ENCODE results near the gene LYRM9.

The LYRM9 gene

DNA sequence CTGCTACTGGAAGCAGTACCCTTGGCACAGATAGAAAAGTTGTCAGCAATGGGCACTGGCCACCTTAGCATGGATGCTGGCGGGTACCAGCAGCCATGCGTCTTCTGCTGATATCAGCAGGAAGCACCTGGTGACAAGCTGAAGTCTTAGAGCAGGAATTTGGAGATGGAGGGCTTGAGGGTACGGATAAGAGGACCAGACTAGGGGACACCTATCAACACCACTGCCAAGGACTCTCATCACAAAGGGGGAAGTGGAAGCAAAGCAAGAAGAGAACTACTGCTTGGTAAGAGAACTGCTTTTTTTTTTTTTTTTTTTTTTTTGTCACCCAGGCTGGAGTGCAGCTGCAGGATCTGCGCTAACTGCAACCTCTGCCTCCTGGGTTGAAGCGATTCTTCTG is 35.4 kb upstream of the LYRM9 start:
- no peak for TF ChIP-seq FOXP2 (optimal IDR thresholded peaks at IDR 0.05; ENCODE audit: control extremely low read depth, extremely low read length, insufficient read depth)
- no peak for TF ChIP-seq EZH2 (IDR thresholded peaks at IDR 0.05)
- TF ChIP-seq POLR2AphosphoS5 (IDR thresholded peaks at IDR 0.05; ENCODE audit: borderline replicate concordance, low read depth, low read length), result no peak
- H3K36me3 ChIP-seq (ENCODE audit: insufficient read depth, low read length), result no peaks in the 10 kb centered on the region
- no peak overlapping the region for H3K27ac ChIP-seq
- DNase-seq (ENCODE audit: low read depth, low spot score), result no peak
- no peaks in the 10 kb centered on the region for H3K9me3 ChIP-seq (ENCODE audit: low read depth, low read length)
- H3K9ac ChIP-seq (ENCODE audit: insufficient read length), result no peak overlapping the region
- H3K4me3 ChIP-seq, result no peak overlapping the region

DNA sequence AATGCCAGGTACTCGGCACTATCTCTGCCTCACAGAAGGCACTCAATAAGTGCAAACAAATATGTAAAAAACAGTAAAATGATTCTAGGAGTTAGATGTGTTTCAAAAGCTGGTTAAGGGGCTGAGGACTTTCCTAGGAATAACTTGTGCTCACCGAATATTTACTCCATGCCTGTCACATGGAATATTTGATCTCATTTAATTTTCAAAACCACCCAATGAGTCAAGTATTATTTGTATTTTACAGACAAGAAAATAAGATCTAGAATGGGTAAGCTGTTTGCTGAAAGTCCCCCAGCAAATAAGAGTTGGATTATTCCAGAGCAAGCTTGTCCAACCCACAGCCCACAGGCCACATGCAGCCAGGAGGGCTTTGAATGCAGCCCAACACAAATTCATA is 34.6 kb upstream of the LYRM9 start:
- no peak overlapping the region for H3K4me3 ChIP-seq
- TF ChIP-seq FOXP2 (optimal IDR thresholded peaks at IDR 0.05; ENCODE audit: control extremely low read depth, extremely low read length, insufficient read depth) (no peak), EZH2 (IDR thresholded peaks at IDR 0.05) (no peak), POLR2AphosphoS5 (IDR thresholded peaks at IDR 0.05; ENCODE audit: borderline replicate concordance, low read depth, low read length) (no peak)
- no peaks in the 10 kb centered on the region for H3K9me3 ChIP-seq (ENCODE audit: low read depth, low read length)
- no peak overlapping the region for H3K27ac ChIP-seq
- no peaks in the 10 kb centered on the region for H3K36me3 ChIP-seq (ENCODE audit: insufficient read depth, low read length)
- no peak overlapping the region for H3K9ac ChIP-seq (ENCODE audit: insufficient read length)
- no peak for DNase-seq (ENCODE audit: low read depth, low spot score)

DNA sequence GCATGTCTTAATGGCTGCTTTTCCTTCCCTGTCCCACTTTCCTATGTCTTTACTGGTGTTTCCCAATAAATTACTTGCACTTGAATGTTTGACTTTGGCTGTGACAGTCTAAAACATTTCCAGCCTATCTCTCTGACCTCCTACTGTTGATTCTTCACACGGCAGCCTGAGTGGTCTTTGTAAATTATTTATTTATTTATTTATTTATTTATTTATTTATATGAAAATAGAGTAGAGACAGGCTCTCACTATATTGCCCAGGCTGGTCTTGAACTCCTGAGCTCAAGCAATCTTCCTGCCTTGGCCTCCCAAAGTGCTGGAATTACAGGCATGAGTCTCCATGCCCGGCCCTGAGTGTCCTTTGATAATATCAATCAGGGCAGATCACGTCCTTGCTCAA is 28.4 kb upstream of the LYRM9 start:
- H3K9me3 ChIP-seq (ENCODE audit: low read depth, low read length), result no peaks in the 10 kb centered on the region
- H3K9ac ChIP-seq (ENCODE audit: insufficient read length), result no peak overlapping the region
- DNase-seq (ENCODE audit: low read depth, low spot score), result no peak
- TF ChIP-seq POLR2AphosphoS5 (IDR thresholded peaks at IDR 0.05; ENCODE audit: borderline replicate concordance, low read depth, low read length), result no peak
- no peak for TF ChIP-seq EZH2 (IDR thresholded peaks at IDR 0.05)
- no peak for TF ChIP-seq FOXP2 (optimal IDR thresholded peaks at IDR 0.05; ENCODE audit: control extremely low read depth, extremely low read length, insufficient read depth)
- no peaks in the 10 kb centered on the region for H3K36me3 ChIP-seq (ENCODE audit: insufficient read depth, low read length)
- no peak overlapping the region for H3K27ac ChIP-seq
- no peak overlapping the region for H3K4me3 ChIP-seq

DNA sequence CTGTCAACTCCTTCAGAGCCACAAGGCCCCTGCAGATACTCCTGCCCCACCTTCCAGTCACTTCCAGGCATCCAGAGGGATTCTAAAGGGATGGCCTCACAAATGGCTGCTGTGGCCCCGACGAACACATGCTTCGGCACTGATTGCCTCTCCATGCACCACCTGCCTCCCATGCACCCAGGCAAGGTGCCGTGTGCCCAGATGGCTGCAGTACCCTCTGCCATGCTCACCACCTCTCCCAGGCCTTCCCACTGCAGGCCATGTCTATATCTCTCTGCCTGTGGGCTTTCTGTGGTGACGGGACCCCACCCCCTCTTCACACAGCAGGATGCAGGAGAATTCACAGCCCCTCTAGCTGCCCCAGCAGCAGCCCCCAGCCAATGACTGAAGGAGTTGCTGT is 27.9 kb upstream of the LYRM9 start:
- H3K9me3 ChIP-seq (ENCODE audit: low read depth, low read length), result no peaks in the 10 kb centered on the region
- H3K27ac ChIP-seq, result no peak overlapping the region
- DNase-seq (ENCODE audit: low read depth, low spot score), result no peak
- no peak overlapping the region for H3K4me3 ChIP-seq
- TF ChIP-seq EZH2 (IDR thresholded peaks at IDR 0.05) (no peak), FOXP2 (optimal IDR thresholded peaks at IDR 0.05; ENCODE audit: control extremely low read depth, extremely low read length, insufficient read depth) (no peak), POLR2AphosphoS5 (IDR thresholded peaks at IDR 0.05; ENCODE audit: borderline replicate concordance, low read depth, low read length) (no peak)
- no peaks in the 10 kb centered on the region for H3K36me3 ChIP-seq (ENCODE audit: insufficient read depth, low read length)
- no peak overlapping the region for H3K9ac ChIP-seq (ENCODE audit: insufficient read length)

DNA sequence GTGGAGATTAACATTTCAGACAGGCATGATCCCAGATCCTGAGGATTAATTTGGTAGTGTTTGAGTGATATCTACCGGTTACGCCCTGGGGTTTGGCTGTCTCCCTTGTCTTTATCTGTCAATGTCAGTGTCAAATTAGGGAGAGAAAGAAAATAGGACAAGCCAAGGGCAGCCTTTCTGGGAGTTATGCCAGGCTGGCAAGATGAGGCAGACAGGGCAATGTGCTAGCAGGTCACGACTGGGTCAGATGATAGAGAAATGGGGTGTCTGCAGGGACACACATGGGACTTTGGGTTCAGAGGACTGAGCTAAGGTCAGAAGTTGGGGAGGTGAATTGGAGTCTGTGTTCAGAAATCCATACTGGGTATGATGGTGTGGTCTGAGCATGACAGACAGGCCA is 27.4 kb upstream of the LYRM9 start:
- Histone ChIP-seq H3K9ac (ENCODE audit: insufficient read length) (no peak overlapping the region), H3K36me3 (ENCODE audit: insufficient read depth, low read length) (no peaks in the 10 kb centered on the region), H3K9me3 (ENCODE audit: low read depth, low read length) (no peaks in the 10 kb centered on the region), H3K4me3 (no peak overlapping the region), H3K27ac (no peak overlapping the region)
- no peak for DNase-seq (ENCODE audit: low read depth, low spot score)
- no peak for TF ChIP-seq POLR2AphosphoS5 (IDR thresholded peaks at IDR 0.05; ENCODE audit: borderline replicate concordance, low read depth, low read length)
- no peak for TF ChIP-seq FOXP2 (optimal IDR thresholded peaks at IDR 0.05; ENCODE audit: control extremely low read depth, extremely low read length, insufficient read depth)
- no peak for TF ChIP-seq EZH2 (IDR thresholded peaks at IDR 0.05)

DNA sequence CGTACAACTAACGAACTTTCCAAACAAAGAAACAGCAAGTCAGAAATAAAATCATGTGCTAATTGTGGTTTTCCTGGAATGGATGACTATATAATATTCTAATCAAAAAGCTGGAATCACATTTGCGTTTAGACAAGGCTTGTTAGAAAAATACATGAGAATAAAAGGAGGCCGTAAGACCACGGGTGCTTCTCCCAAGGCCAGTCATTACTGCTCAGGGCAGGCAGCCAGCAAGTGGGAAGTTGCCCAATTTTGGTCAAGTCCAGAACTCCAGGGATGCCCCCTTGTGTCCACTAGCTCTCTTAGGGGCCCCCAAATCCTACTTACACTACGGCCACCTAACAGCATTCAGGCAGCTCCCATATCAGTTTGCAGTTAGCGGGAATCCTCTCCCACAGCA is 25.9 kb upstream of the LYRM9 start:
- DNase-seq (ENCODE audit: low read depth, low spot score), result no peak
- no peak overlapping the region for H3K4me3 ChIP-seq
- H3K9ac ChIP-seq (ENCODE audit: insufficient read length), result no peak overlapping the region
- no peaks in the 10 kb centered on the region for H3K9me3 ChIP-seq (ENCODE audit: low read depth, low read length)
- no peaks in the 10 kb centered on the region for H3K36me3 ChIP-seq (ENCODE audit: insufficient read depth, low read length)
- TF ChIP-seq POLR2AphosphoS5 (IDR thresholded peaks at IDR 0.05; ENCODE audit: borderline replicate concordance, low read depth, low read length) (no peak), FOXP2 (optimal IDR thresholded peaks at IDR 0.05; ENCODE audit: control extremely low read depth, extremely low read length, insufficient read depth) (no peak), EZH2 (IDR thresholded peaks at IDR 0.05) (no peak)
- no peak overlapping the region for H3K27ac ChIP-seq

DNA sequence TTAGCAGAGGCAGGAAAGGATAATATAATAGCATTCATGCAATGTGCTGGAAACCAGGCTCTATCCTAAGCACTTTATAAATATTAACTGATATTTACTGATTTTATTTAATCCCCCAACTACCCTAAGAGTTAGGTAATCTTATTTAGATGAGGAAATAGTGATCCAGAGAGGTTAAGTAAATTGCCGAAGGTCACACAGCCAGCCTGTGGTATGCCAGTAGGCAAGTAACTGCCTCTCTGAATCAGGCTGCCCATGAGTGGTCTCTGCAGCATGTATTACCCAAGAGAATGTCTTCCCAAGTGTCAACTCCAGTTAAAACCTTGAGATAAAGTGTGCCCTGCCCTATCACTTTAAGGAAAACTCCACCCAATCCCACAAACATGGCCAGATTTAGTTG is 25.3 kb upstream of the LYRM9 start:
- H3K9ac ChIP-seq (ENCODE audit: insufficient read length), result no peak overlapping the region
- TF ChIP-seq POLR2AphosphoS5 (IDR thresholded peaks at IDR 0.05; ENCODE audit: borderline replicate concordance, low read depth, low read length) (no peak), EZH2 (IDR thresholded peaks at IDR 0.05) (no peak), FOXP2 (optimal IDR thresholded peaks at IDR 0.05; ENCODE audit: control extremely low read depth, extremely low read length, insufficient read depth) (no peak)

DNA sequence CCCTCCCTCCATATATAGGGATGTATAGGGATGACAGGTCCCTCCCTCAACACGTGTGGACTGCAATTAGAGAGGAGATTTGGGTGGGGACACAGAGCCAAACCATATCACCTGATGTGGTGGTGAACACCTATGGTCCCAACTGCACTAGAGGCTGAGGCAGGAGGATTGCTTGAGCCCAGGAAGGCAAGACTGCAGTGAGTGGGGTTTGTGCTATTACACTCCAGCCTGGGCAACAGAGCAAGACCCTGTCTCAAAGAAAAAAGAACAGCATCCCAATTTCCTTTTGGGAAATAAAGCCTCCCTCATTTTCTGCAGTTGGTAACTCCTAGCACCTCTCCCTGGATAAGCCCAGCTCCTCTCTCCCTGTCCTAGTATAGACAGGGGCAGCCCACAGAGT is 23.8 kb upstream of the LYRM9 start:
- H3K4me3 ChIP-seq, result no peak overlapping the region
- TF ChIP-seq FOXP2 (optimal IDR thresholded peaks at IDR 0.05; ENCODE audit: control extremely low read depth, extremely low read length, insufficient read depth) (no peak), POLR2AphosphoS5 (IDR thresholded peaks at IDR 0.05; ENCODE audit: borderline replicate concordance, low read depth, low read length) (no peak), EZH2 (IDR thresholded peaks at IDR 0.05) (no peak)
- no peak overlapping the region for H3K27ac ChIP-seq
- no peaks in the 10 kb centered on the region for H3K9me3 ChIP-seq (ENCODE audit: low read depth, low read length)
- no peak for DNase-seq (ENCODE audit: low read depth, low spot score)
- no peaks in the 10 kb centered on the region for H3K36me3 ChIP-seq (ENCODE audit: insufficient read depth, low read length)
- H3K9ac ChIP-seq (ENCODE audit: insufficient read length), result no peak overlapping the region

More for the DNA sequence above, 25.3 kb upstream of the LYRM9 start:
- Histone ChIP-seq H3K27ac (no peak overlapping the region), H3K4me3 (no peak overlapping the region), H3K9me3 (ENCODE audit: low read depth, low read length) (no peaks in the 10 kb centered on the region), H3K36me3 (ENCODE audit: insufficient read depth, low read length) (no peaks in the 10 kb centered on the region)
- DNase-seq (ENCODE audit: low read depth, low spot score), result no peak

DNA sequence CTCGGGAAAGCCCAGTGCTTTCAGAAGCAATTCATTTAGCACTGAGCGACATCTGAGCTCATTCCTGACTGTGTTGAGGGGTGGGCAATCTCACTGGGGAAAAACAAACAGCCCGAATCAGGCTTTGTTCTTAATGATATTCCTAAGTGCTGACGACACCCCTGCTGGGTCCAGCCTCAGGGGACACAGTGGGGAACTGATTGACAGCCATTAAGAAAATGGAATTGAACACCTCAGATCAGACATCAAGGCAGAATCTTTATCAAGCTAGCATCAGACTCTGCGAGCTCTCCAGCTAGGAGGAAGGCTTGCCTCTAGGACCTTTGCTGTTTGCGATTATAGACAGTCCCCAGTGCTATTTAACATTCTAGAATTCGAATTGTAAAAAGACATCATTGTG is 22.5 kb upstream of the LYRM9 start:
- no peak for DNase-seq (ENCODE audit: low read depth, low spot score)
- H3K36me3 ChIP-seq (ENCODE audit: insufficient read depth, low read length), result no peaks in the 10 kb centered on the region
- H3K4me3 ChIP-seq, result no peak overlapping the region
- H3K27ac ChIP-seq, result no peak overlapping the region
- H3K9ac ChIP-seq (ENCODE audit: insufficient read length), result no peak overlapping the region
- H3K9me3 ChIP-seq (ENCODE audit: low read depth, low read length), result no peaks in the 10 kb centered on the region
- TF ChIP-seq EZH2 (IDR thresholded peaks at IDR 0.05) (no peak), FOXP2 (optimal IDR thresholded peaks at IDR 0.05; ENCODE audit: control extremely low read depth, extremely low read length, insufficient read depth) (no peak), POLR2AphosphoS5 (IDR thresholded peaks at IDR 0.05; ENCODE audit: borderline replicate concordance, low read depth, low read length) (no peak)

Data from SK-N-MC (cell line).